K562 (cell line): Measurements from ENCODE around the gene CPEB1. TPM values are rescaled to one million over a fixed set of nuclear protein-coding genes. Genes with fewer than 3 reads are reported as not detected.
A peak's percentile ranks its signal among the peaks of the same experiment; 100 is the strongest.

Experiments
- CBX3 ChIP-seq, 2 experiments: IDR thresholded peaks; 1 replicate in 1 of 2; 2 replicates in 1 of 2; pipeline ENCODE4 v1.6.1; 2012; ENCODE audit warnings: inconsistent platforms in 2 of 2, low read length in 2 of 2, borderline replicate concordance in 1 of 2, control low read depth in 1 of 2
- KLF1 ChIP-seq: fragments of 450-650 bp; IDR thresholded peaks from 2 replicates; pipeline ENCODE4 v1.6.1; 2016; ENCODE audit warnings: missing genetic modification characterization, missing compliant biosample characterization
- MAZ ChIP-seq, 2 experiments: fragments of 450-650 bp in 1 of 2; sonication (generic) in 1 of 2; formaldehyde crosslinking; IDR thresholded peaks in 1 of 2; conservative IDR thresholded peaks in 1 of 2; 2 replicates each; pipeline versions ENCODE4 v1.4.0 to v1.5.0; 2020; ENCODE audit warnings: mild to moderate bottlenecking in 1 of 2, missing genetic modification reagents in 1 of 2
- POLR2AphosphoS5 ChIP-seq: IDR thresholded peaks from 2 replicates; pipeline ENCODE4 v1.6.1; 2011; ENCODE audit warnings: mild to moderate bottlenecking, low read depth, low read length, moderate library complexity; ENCODE audit not compliant: control insufficient read depth, insufficient read depth
- PPARD ChIP-seq: fragments of 250-450 bp; sonication (Bioruptor Pico); IDR thresholded peaks from 2 replicates; pipeline ENCODE4 v1.8.0; 2022; ENCODE audit warnings: inconsistent platforms, mild to moderate bottlenecking, moderate library complexity
- RFX7 ChIP-seq: fragments of 250-450 bp; sonication (Bioruptor Pico); IDR thresholded peaks from 2 replicates; pipeline ENCODE4 v1.5.1; 2021; ENCODE audit warnings: mild to moderate bottlenecking
- TBL1XR1 ChIP-seq, 2 experiments: IDR thresholded peaks; 2 replicates each; pipeline ENCODE4 v1.6.1; 2012; ENCODE audit warnings: improper control_type of control experiment in 2 of 2, low read length in 2 of 2, mild to moderate bottlenecking in 1 of 2
- THRAP3 ChIP-seq: fragments of 450-650 bp; IDR thresholded peaks from 2 replicates; pipeline ENCODE4 v1.6.1; 2016; ENCODE audit warnings: mild to moderate bottlenecking, inconsistent platforms, borderline replicate concordance
- ZNF143 ChIP-seq: sonication (generic); formaldehyde crosslinking; IDR thresholded peaks from 2 replicates; pipeline ENCODE4 v1.9.0; 2022; ENCODE audit warnings: mild to moderate bottlenecking, missing genetic modification reagents
- ZNF253 ChIP-seq: fragments of 250-450 bp; sonication (Bioruptor Pico); conservative IDR thresholded peaks from 2 replicates; pipeline ENCODE4 v1.6.1; 2021; ENCODE audit warnings: mild to moderate bottlenecking
- ZNF263 ChIP-seq: sonication (generic); formaldehyde crosslinking; IDR thresholded peaks from 2 replicates; pipeline ENCODE4 v1.8.0; 2022; ENCODE audit warnings: mild to moderate bottlenecking, missing genetic modification reagents, borderline replicate concordance
- polyA plus RNA-seq, 8 experiments: library from polyadenylated mRNA; depleted of rRNA in 4 of 8; stranded (reverse) in 5 of 8; unstranded in 3 of 8; fragments of >200 nt; fragmentation: Nextera tagmentation in 2 of 8; fragmentation: Illumina TruSeq in 1 of 8; extraction: Ambion mirVana in 2 of 8; extraction: Trizol in 1 of 8; gene quantifications; 2 replicates each; pipeline versions ENCODE4 v1.2.1 to v1.2.3, GENCODE V29; 2011 to 2014; ENCODE audit warnings: inconsistent platforms in 1 of 8, missing spikeins in 1 of 8
- total RNA-seq, 7 experiments: library from RNA; depleted of rRNA in 6 of 7; stranded (reverse); fragments of >200 nt in 6 of 7; fragmentation: Illumina TruSeq in 2 of 7; extraction: Trizol in 2 of 7; gene quantifications; 2 replicates each; pipeline versions ENCODE4 v1.2.1 to v1.2.3, GENCODE V29; 2011 to 2021; ENCODE audit warnings: low replicate concordance in 1 of 7
- TF ChIP-seq, protein P1 (sequence below): fragments of 250-450 bp; sonication (Bioruptor Pico); IDR thresholded peaks from 2 replicates; pipeline ENCODE4 v1.9.0; 2021; ENCODE audit warnings: mild to moderate bottlenecking, inconsistent platforms
- TF ChIP-seq, protein P2 (sequence below): fragments of 250-450 bp; sonication (Bioruptor Pico); IDR thresholded peaks from 2 replicates; pipeline ENCODE4 v1.8.0; 2021; ENCODE audit warnings: mild to moderate bottlenecking, moderate library complexity
- TF ChIP-seq, protein P3 (sequence below): fragments of 450-650 bp; IDR thresholded peaks from 2 replicates; pipeline ENCODE4 v1.7.1; 2018; ENCODE audit warnings: mild to moderate bottlenecking, low read depth; ENCODE audit not compliant: partially characterized antibody
- TF ChIP-seq, protein P4 (sequence below): fragments of 450-650 bp; IDR thresholded peaks from 2 replicates; pipeline ENCODE4 v1.6.1; 2017; ENCODE audit warnings: mild to moderate bottlenecking, moderate library complexity
- TF ChIP-seq, protein P5 (sequence below): IDR thresholded peaks from 2 replicates; pipeline ENCODE4 v1.6.1; 2014; ENCODE audit warnings: antibody characterized with exemption

The CPEB1 gene
- total and polyA plus RNA-seq, 9 of the 15 experiments (the other 6 are each of a cell fraction or from before 2014, with no cell fraction given): 2.2 to 13.4 (median 9.7) TPM

DNA sequence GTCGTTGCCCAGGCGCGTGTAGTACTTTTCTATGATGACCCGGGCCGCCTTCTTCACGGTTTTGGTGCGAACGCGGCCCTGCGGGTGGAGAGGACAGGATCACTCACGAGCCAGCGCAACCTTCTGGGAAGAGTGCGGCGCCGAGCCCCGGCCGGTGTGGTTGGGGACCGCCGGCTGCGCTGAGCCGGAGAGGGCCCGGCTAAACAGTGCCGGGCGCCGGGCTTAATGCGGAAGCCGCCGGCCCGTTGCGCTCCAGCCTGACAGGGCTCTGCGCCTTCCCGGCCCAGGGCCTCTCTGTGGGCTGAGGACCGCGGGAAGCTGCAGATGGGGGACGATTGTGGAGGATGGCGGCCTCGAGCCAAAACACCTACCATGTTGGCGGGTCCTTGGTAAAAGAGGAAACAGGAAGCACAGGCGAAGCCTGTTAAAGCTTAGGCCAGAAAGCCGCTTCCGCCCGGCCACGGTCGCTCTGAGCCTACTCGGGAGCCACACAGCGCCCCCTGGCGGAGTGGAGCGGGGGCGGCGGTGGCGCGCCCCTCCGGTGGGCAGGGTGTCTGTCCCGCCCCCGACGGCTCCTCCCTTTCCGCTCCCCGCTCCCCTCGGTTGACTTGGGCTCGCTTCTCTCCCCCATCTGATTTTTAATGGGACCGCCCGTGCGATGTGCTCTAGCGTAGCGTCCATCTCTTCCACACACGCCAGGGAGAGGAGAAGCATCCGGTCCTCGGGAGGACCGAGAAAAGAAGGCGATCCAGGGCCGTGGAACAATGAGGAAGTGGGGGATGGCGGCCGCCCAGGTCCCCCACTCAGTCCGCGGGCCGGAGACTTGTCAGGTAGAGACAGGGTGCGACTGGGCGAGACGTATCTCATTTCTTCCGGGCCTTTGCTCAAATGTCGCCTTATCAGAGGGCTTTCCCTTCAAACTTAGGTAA is 106.8 kb downstream of the CPEB1 start, which contains the start of gene RPS17 (continued):
- TF ChIP-seq CBX3 (IDR thresholded peaks at IDR 0.05; ENCODE audit: borderline replicate concordance in 1 of 2, low read length in 2 of 2) (peak in 1 of 2 experiments; percentile 37; a peak in 1 of 3 replicates), ZNF143 (CRISPR knock-in tag) (peak; percentile 52; the same call in 1 of the 2 replicates), POLR2AphosphoS5 (peak; percentile 96; the same call in 1 of the 2 replicates), ZNF263 (peak; percentile 75), RFX7 (CRISPR knock-in tag) (no peak), TBL1XR1 (IDR thresholded peaks at IDR 0.05; ENCODE audit: low read length in 2 of 2) (peak in 1 of 2 experiments; percentile 79; a peak in 2 of 4 replicates), MAZ (CRISPR knock-in tag; conservative IDR thresholded peaks at IDR 0.05 in 1 of 2, IDR thresholded peaks at IDR 0.05 in 1 of 2) (peak; percentile 95 to 99), THRAP3 (no peak), KLF1 (tag) (peak; percentile 84), ZNF253 (CRISPR knock-in tag) (no peak), PPARD (CRISPR knock-in tag) (no peak)
- TF ChIP-seq, protein P1, sequence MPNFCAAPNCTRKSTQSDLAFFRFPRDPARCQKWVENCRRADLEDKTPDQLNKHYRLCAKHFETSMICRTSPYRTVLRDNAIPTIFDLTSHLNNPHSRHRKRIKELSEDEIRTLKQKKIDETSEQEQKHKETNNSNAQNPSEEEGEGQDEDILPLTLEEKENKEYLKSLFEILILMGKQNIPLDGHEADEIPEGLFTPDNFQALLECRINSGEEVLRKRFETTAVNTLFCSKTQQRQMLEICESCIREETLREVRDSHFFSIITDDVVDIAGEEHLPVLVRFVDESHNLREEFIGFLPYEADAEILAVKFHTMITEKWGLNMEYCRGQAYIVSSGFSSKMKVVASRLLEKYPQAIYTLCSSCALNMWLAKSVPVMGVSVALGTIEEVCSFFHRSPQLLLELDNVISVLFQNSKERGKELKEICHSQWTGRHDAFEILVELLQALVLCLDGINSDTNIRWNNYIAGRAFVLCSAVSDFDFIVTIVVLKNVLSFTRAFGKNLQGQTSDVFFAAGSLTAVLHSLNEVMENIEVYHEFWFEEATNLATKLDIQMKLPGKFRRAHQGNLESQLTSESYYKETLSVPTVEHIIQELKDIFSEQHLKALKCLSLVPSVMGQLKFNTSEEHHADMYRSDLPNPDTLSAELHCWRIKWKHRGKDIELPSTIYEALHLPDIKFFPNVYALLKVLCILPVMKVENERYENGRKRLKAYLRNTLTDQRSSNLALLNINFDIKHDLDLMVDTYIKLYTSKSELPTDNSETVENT (CRISPR knock-in tag): peak; percentile 94
- TF ChIP-seq, protein P2, sequence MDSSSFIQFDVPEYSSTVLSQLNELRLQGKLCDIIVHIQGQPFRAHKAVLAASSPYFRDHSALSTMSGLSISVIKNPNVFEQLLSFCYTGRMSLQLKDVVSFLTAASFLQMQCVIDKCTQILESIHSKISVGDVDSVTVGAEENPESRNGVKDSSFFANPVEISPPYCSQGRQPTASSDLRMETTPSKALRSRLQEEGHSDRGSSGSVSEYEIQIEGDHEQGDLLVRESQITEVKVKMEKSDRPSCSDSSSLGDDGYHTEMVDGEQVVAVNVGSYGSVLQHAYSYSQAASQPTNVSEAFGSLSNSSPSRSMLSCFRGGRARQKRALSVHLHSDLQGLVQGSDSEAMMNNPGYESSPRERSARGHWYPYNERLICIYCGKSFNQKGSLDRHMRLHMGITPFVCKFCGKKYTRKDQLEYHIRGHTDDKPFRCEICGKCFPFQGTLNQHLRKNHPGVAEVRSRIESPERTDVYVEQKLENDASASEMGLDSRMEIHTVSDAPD (CRISPR knock-in tag): 0 out of 2 replicates have a peak, but pooled peaks have one; percentile 47
- TF ChIP-seq, protein P3, sequence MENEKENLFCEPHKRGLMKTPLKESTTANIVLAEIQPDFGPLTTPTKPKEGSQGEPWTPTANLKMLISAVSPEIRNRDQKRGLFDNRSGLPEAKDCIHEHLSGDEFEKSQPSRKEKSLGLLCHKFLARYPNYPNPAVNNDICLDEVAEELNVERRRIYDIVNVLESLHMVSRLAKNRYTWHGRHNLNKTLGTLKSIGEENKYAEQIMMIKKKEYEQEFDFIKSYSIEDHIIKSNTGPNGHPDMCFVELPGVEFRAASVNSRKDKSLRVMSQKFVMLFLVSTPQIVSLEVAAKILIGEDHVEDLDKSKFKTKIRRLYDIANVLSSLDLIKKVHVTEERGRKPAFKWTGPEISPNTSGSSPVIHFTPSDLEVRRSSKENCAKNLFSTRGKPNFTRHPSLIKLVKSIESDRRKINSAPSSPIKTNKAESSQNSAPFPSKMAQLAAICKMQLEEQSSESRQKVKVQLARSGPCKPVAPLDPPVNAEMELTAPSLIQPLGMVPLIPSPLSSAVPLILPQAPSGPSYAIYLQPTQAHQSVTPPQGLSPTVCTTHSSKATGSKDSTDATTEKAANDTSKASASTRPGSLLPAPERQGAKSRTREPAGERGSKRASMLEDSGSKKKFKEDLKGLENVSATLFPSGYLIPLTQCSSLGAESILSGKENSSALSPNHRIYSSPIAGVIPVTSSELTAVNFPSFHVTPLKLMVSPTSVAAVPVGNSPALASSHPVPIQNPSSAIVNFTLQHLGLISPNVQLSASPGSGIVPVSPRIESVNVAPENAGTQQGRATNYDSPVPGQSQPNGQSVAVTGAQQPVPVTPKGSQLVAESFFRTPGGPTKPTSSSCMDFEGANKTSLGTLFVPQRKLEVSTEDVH: peak; percentile 93
- TF ChIP-seq, protein P4, sequence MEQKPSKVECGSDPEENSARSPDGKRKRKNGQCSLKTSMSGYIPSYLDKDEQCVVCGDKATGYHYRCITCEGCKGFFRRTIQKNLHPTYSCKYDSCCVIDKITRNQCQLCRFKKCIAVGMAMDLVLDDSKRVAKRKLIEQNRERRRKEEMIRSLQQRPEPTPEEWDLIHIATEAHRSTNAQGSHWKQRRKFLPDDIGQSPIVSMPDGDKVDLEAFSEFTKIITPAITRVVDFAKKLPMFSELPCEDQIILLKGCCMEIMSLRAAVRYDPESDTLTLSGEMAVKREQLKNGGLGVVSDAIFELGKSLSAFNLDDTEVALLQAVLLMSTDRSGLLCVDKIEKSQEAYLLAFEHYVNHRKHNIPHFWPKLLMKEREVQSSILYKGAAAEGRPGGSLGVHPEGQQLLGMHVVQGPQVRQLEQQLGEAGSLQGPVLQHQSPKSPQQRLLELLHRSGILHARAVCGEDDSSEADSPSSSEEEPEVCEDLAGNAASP: no peak
- TF ChIP-seq, protein P5, sequence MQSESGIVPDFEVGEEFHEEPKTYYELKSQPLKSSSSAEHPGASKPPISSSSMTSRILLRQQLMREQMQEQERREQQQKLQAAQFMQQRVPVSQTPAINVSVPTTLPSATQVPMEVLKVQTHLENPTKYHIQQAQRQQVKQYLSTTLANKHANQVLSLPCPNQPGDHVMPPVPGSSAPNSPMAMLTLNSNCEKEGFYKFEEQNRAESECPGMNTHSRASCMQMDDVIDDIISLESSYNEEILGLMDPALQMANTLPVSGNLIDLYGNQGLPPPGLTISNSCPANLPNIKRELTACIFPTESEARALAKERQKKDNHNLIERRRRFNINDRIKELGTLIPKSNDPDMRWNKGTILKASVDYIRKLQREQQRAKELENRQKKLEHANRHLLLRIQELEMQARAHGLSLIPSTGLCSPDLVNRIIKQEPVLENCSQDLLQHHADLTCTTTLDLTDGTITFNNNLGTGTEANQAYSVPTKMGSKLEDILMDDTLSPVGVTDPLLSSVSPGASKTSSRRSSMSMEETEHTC: no peak
